Lung (tissue), 12 donors: ENCODE results near the gene CDC34. TPM values are rescaled to one million over a fixed set of nuclear protein-coding genes. Genes with fewer than 3 reads are reported as not detected.

ENCODE experiments used
- ATAC-seq: fragments of 200-7000 bp; cut with Tn5 transposase; one replicate; pipeline ENCODE4 v1.9.1; 2020; ENCODE audit warnings: moderate number of reproducible peaks; ENCODE audit not compliant: insufficient read depth, low FRiP score
- DNase-seq, 3 donors: peaks; one replicate each; pipeline ENCODE4 v3.0.0-alpha.2; 2013 to 2017
- H3K27ac ChIP-seq, 2 donors: one replicate each; pipeline ENCODE4 v1.5.1; 2013; ENCODE audit warnings: mild to moderate bottlenecking in 2 of 2, moderate library complexity in 2 of 2, control low read depth in 1 of 2, inconsistent platforms in 1 of 2, low read depth in 1 of 2, low read length in 1 of 2
- H3K27me3 ChIP-seq, 3 donors: one replicate each; pipeline ENCODE4 v1.5.1; 2013; ENCODE audit warnings: low read length in 2 of 3; ENCODE audit not compliant: control insufficient read depth in 3 of 3, insufficient read depth in 3 of 3
- H3K36me3 ChIP-seq, 4 donors: one replicate each; pipeline ENCODE4 v1.5.1; 2013; ENCODE audit warnings: low read length in 4 of 4, mild to moderate bottlenecking in 1 of 4, moderate library complexity in 1 of 4; ENCODE audit not compliant: control insufficient read depth in 4 of 4, insufficient read depth in 4 of 4
- H3K4me1 ChIP-seq, 5 donors: one replicate each; pipeline ENCODE4 v1.5.1; 2013; ENCODE audit warnings: low read length in 5 of 5, mild to moderate bottlenecking in 2 of 5, moderate library complexity in 1 of 5; ENCODE audit not compliant: control insufficient read depth in 5 of 5, insufficient read depth in 5 of 5
- H3K4me3 ChIP-seq: one replicate; pipeline ENCODE4 v1.5.1; 2013; ENCODE audit warnings: mild to moderate bottlenecking, control low read depth, moderate library complexity
- H3K9ac ChIP-seq, 2 donors: one replicate each; pipeline ENCODE4 v1.5.1; 2013; ENCODE audit warnings: low read length in 2 of 2, control low read depth in 1 of 2; ENCODE audit not compliant: insufficient read depth in 1 of 2
- H3K9me3 ChIP-seq, 4 donors: one replicate each; pipeline ENCODE4 v1.5.1; 2013; ENCODE audit warnings: low read length in 3 of 4, mild to moderate bottlenecking in 1 of 4, moderate library complexity in 1 of 4; ENCODE audit not compliant: control insufficient read depth in 4 of 4, insufficient read depth in 3 of 4
- WGBS, 2 donors: extraction: QIAGEN DNeasy Blood & Tissue Kit; methylation state at CpG; one replicate each; pipeline ENCODE4 v1.1.7; 2013; 5-methylcytosine and 5-hydroxymethylcytosine counted together
- polyA plus RNA-seq, 2 donors: library from polyadenylated mRNA; stranded (reverse); fragments of 200-250 nt; gene quantifications; one replicate each; pipeline ENCODE4 v1.2.1, GENCODE V29; 2013
- total RNA-seq, 2 donors: library from RNA; depleted of rRNA in 1 of 2; stranded (reverse); fragments of >200 nt in 1 of 2; gene quantifications; one replicate each; pipeline ENCODE4 v1.2.1, GENCODE V29; 2014 to 2021
- TF ChIP-seq, protein P1 (sequence below): IDR thresholded peaks from 2 replicates; pipeline ENCODE4 v1.5.1; 2012; ENCODE audit warnings: mild to moderate bottlenecking; ENCODE audit errors: control extremely low read depth, extremely low read depth
- donor health status: control.
- donor health status: control.
- donor health status: Bipolar disorder and iron deficiency.
- donor health status: healthy.
- donor health status: DM: yes; HTN: yes; CAD: no.

The CDC34 gene
- total and polyA plus RNA-seq, 4 donors: 42.9 to 89.1 (median 60.1) TPM

DNA sequence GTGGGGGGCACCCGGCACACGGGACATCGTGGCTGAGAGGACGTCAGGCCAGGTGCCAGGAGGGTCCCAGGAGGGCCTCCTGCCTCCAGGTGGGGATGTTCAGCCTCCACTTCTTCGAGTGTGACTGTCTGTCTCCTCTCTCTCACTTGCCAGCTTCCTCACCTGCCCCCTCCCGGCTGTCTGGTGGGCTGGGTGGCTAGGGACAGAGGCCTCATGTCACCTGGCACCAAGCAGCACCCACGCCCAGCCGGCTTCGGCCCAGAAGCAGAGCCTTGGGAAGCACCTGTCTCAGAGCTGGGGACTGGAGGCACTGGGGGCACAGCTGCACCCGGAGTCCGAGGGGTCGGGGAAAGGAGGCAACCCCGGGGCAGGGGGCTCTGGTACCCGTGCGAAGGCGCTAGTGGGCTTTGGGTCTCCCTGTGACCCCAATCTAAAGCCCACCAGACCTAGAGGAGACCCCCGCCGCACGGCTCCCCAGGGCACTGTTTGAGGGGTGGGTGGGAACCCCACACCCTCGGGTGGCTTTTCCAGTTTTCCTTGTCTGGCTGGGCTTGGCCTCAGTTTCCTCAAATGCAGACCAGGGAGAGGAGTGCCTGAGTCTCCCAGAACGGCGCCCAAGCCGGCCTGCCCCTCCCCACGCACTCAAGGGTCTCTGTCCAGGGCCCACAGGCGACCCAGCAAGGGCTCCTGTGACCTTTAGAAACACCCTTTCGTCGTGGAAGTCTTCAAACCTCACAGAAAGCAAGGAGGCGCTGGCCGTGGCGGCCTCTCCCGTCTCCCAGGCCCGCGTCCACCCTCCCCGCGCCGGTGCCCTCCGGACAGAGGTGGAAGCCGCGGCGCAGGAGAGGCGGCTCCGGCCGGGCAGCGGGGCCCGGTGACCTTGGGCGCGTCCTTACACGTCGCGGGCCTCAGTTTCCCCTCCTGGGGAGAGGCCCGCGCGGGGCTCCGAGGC is 57.5 kb downstream of the CDC34 start:
- Histone ChIP-seq H3K9me3 (peaks cover 0 to 5% (median 0%) of the 10 kb centered on the region in 4 donors), H3K27me3 (peaks cover 7 to 23% (median 23%) of the 10 kb centered on the region in 3 donors), H3K9ac (no peak overlapping the region), H3K4me3 (no peak overlapping the region), H3K4me1 (peaks cover 0 to 15% (median 0%) of the 10 kb centered on the region in 5 donors), H3K27ac (peak overlapping the region in 1 of 2 donors; percentile 0), H3K36me3 (no peaks in the 10 kb centered on the region)
- no peak for DNase-seq
- TF ChIP-seq, protein P1, sequence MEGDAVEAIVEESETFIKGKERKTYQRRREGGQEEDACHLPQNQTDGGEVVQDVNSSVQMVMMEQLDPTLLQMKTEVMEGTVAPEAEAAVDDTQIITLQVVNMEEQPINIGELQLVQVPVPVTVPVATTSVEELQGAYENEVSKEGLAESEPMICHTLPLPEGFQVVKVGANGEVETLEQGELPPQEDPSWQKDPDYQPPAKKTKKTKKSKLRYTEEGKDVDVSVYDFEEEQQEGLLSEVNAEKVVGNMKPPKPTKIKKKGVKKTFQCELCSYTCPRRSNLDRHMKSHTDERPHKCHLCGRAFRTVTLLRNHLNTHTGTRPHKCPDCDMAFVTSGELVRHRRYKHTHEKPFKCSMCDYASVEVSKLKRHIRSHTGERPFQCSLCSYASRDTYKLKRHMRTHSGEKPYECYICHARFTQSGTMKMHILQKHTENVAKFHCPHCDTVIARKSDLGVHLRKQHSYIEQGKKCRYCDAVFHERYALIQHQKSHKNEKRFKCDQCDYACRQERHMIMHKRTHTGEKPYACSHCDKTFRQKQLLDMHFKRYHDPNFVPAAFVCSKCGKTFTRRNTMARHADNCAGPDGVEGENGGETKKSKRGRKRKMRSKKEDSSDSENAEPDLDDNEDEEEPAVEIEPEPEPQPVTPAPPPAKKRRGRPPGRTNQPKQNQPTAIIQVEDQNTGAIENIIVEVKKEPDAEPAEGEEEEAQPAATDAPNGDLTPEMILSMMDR: no peak
- ATAC-seq: no peak
- 15 to 29% methylated on average over 40 to 54 of the region's 54 CpGs for WGBS, 2 donors

GRCh38 chr19:589693-590395 is 58.3 kb downstream of the CDC34 start, which contains the start of gene HCN2:
Gene HCN2, plus strand, starts transcription at chr19:589881. Its CDS starts 65 bp downstream, at chr19:589946.
- no peak for ATAC-seq
- WGBS, 2 donors: 1 to 2% methylated on average over 34 to 122 of the region's 132 CpGs
- H3K4me3 ChIP-seq: no peak within 1 kb of the TSS

GRCh38 chr19:590396-590745 is 58.8 kb downstream of the CDC34 start:
- Histone ChIP-seq H3K9ac (no peak overlapping the region), H3K27me3 (peaks cover 7 to 27% (median 23%) of the 10 kb centered on the region in 3 donors), H3K4me3 (no peak overlapping the region), H3K4me1 (peaks cover 0 to 15% (median 0%) of the 10 kb centered on the region in 5 donors), H3K36me3 (no peaks in the 10 kb centered on the region), H3K9me3 (peaks cover 0 to 5% (median 0%) of the 10 kb centered on the region in 4 donors), H3K27ac (no peak overlapping the region)
- no peak for DNase-seq
- WGBS, 2 donors: 0 to 2% methylated on average over 36 to 50 of the region's 50 CpGs
- TF ChIP-seq, protein P1: no peak
- ATAC-seq: no peak

More at GRCh38 chr19:589693-590395, 58.3 kb downstream of the CDC34 start, which contains the start of gene HCN2:
- peaks cover 0 to 15% (median 0%) of the 10 kb centered on the region in 5 donors for H3K4me1 ChIP-seq
- TF ChIP-seq, protein P1: no peak
- peaks cover 7 to 25% (median 23%) of the 10 kb centered on the region in 3 donors for H3K27me3 ChIP-seq
- no peak within 1 kb of the TSS for H3K9ac ChIP-seq
- peaks cover 0 to 5% (median 0%) of the 10 kb centered on the region in 4 donors for H3K9me3 ChIP-seq
- no peak within 1 kb of the TSS for H3K27ac ChIP-seq
- no peak for DNase-seq
- no peaks in the 10 kb centered on the region for H3K36me3 ChIP-seq
